IMR-90 (cell line): ENCODE measurements around the gene FOXL3. TPM values are rescaled to one million over a fixed set of nuclear protein-coding genes. Genes with fewer than 3 reads are reported as not detected.

Experiments
- ATAC-seq: fragments of 200-7000 bp; cut with Tn5 transposase; 2 replicates; pipeline ENCODE4 v1.9.1; 2020; ENCODE audit warnings: low read depth, mild to moderate bottlenecking, moderate library complexity
- BruUV-seq: library from RNA; stranded (reverse); fragments of 400-500 nt; replicated peaks from 2 replicates; lab custom pipeline; 2021; lab: Mats Ljungman, UMichigan
- CTCF ChIA-PET: fragments of 300-600 bp; formaldehyde crosslinking; extraction: SDS; loops from one replicate; lab custom pipeline; 2021; ENCODE audit warnings: antibody characterized with exemption; lab: Yijun Ruan, JAX
- POLR2A ChIA-PET: fragments of 300-600 bp; sonication (Branson Sonifier 250); formaldehyde crosslinking; loops from one replicate; lab custom pipeline; 2022; ENCODE audit warnings: antibody characterized with exemption; ENCODE audit not compliant: unreplicated experiment; lab: Charles Lee
- DNase-seq: peaks from one replicate; pipeline ENCODE4 v3.0.0; 2013
- H2AFZ ChIP-seq: replicated peaks from 2 replicates; pipeline ENCODE3; 2013; ENCODE audit warnings: low read length, mild to moderate bottlenecking; ENCODE audit not compliant: poor library complexity
- H2AK5ac ChIP-seq: 2 replicates; pipeline ENCODE4 v1.6.1; 2013; ENCODE audit warnings: low read depth, low read length, inconsistent platforms
- H2AK9ac ChIP-seq: replicated peaks from 2 replicates; pipeline ENCODE3; 2013; ENCODE audit warnings: mild to moderate bottlenecking, low read depth, low read length, moderate library complexity; ENCODE audit not compliant: poor library complexity
- H2BK120ac ChIP-seq: 2 replicates; pipeline ENCODE4 v1.6.1; 2013; ENCODE audit warnings: low read depth, low read length, inconsistent platforms
- H2BK15ac ChIP-seq: 3 replicates; pipeline ENCODE4 v1.6.1; 2013; ENCODE audit warnings: low read depth, low read length, inconsistent platforms
- H2BK20ac ChIP-seq: 2 replicates; pipeline ENCODE4 v1.6.1; 2013; ENCODE audit warnings: low read depth, mild to moderate bottlenecking, inconsistent platforms, low read length, moderate library complexity
- H2BK5ac ChIP-seq: 2 replicates; pipeline ENCODE4 v1.6.1; 2013; ENCODE audit warnings: mild to moderate bottlenecking, low read depth, low read length, inconsistent platforms; ENCODE audit not compliant: poor library complexity, severe bottlenecking
- H3K14ac ChIP-seq: replicated peaks from 2 replicates; pipeline ENCODE4 v1.6.1; 2013; ENCODE audit warnings: low read depth, low read length, inconsistent platforms
- H3K18ac ChIP-seq: 2 replicates; pipeline ENCODE4 v1.6.1; 2013; ENCODE audit warnings: low read depth, low read length, control low read depth
- H3K23ac ChIP-seq: 2 replicates; pipeline ENCODE4 v1.6.1; 2013; ENCODE audit warnings: low read depth, low read length, inconsistent platforms
- H3K27ac ChIP-seq: 2 replicates; pipeline ENCODE4 v1.5.1; 2013; ENCODE audit warnings: mild to moderate bottlenecking, control low read depth, low read length; ENCODE audit not compliant: insufficient read depth
- H3K27me3 ChIP-seq: 2 replicates; pipeline ENCODE4 v1.6.1; 2013; ENCODE audit warnings: low read length; ENCODE audit not compliant: control insufficient read depth, insufficient read depth
- H3K36me3 ChIP-seq: 2 replicates; pipeline ENCODE4 v1.6.1; 2013; ENCODE audit warnings: low read length, mixed read lengths; ENCODE audit not compliant: control insufficient read depth, insufficient read depth
- H3K4ac ChIP-seq: 2 replicates; pipeline ENCODE4 v1.6.1; 2013; ENCODE audit warnings: low read depth, low read length, inconsistent platforms
- H3K4me1 ChIP-seq: 2 replicates; pipeline ENCODE4 v1.6.1; 2013; ENCODE audit warnings: low read length, mixed read lengths; ENCODE audit not compliant: control insufficient read depth, insufficient read depth
- H3K4me2 ChIP-seq: 2 replicates; pipeline ENCODE4 v1.6.1; 2013; ENCODE audit warnings: low read depth, mild to moderate bottlenecking, control low read depth, low read length, moderate library complexity
- H3K4me3 ChIP-seq: 2 replicates; pipeline ENCODE4 v1.5.1; 2013; ENCODE audit warnings: low read depth, mild to moderate bottlenecking, control low read depth, low read length, moderate library complexity; ENCODE audit not compliant: insufficient read depth
- H3K56ac ChIP-seq: 2 replicates; pipeline ENCODE4 v1.6.1; 2013; ENCODE audit warnings: low read length, inconsistent platforms; ENCODE audit not compliant: insufficient read depth; ENCODE audit errors: extremely low read depth
- H3K79me1 ChIP-seq, 2 experiments: 2 replicates each; pipeline ENCODE4 v1.6.1; 2013; ENCODE audit warnings: low read length in 2 of 2, inconsistent platforms in 1 of 2, low read depth in 1 of 2
- H3K9ac ChIP-seq: 2 replicates; pipeline ENCODE4 v1.6.1; 2013; ENCODE audit warnings: low read depth, low read length, control low read depth
- H3K9me1 ChIP-seq: 2 replicates; pipeline ENCODE4 v1.6.1; 2013; ENCODE audit warnings: low read length, inconsistent platforms; ENCODE audit not compliant: insufficient read depth
- H3K9me3 ChIP-seq: 2 replicates; pipeline ENCODE4 v1.6.1; 2013; ENCODE audit warnings: low read length; ENCODE audit not compliant: control insufficient read depth, insufficient read depth
- H4K20me1 ChIP-seq: 2 replicates; pipeline ENCODE4 v1.6.1; 2013; ENCODE audit warnings: low read length, inconsistent platforms; ENCODE audit not compliant: insufficient read depth
- H4K5ac ChIP-seq: 2 replicates; pipeline ENCODE4 v1.6.1; 2013; ENCODE audit warnings: mild to moderate bottlenecking, low read depth, low read length, control low read depth
- H4K8ac ChIP-seq, 2 experiments: 2 replicates each; pipeline ENCODE4 v1.6.1; 2013; ENCODE audit warnings: low read depth in 2 of 2, low read length in 2 of 2, control low read depth in 1 of 2, inconsistent platforms in 1 of 2
- H4K91ac ChIP-seq: 2 replicates; pipeline ENCODE4 v1.6.1; 2013; ENCODE audit warnings: low read depth, low read length, inconsistent platforms; ENCODE audit not compliant: insufficient read depth
- BHLHE40 ChIP-seq: fragments of 150-350 bp; IDR thresholded peaks from 2 replicates; pipeline ENCODE4 v1.6.1; 2016; ENCODE audit warnings: mild to moderate bottlenecking, low read depth, low read length
- CEBPB ChIP-seq: IDR thresholded peaks from 2 replicates; pipeline ENCODE4 v1.6.1; 2012; ENCODE audit warnings: low read depth, low read length, improper control_type of control experiment
- CHD1 ChIP-seq: IDR thresholded peaks from 2 replicates; pipeline ENCODE4 v1.6.1; 2012; ENCODE audit warnings: low read depth, low read length, improper control_type of control experiment
- CTCF ChIP-seq: conservative IDR thresholded peaks from 2 replicates; pipeline ENCODE4 v1.5.1; 2012; ENCODE audit warnings: mild to moderate bottlenecking, low read depth, low read length, improper control_type of control experiment
- ELK1 ChIP-seq: fragments of 150-350 bp; IDR thresholded peaks from 2 replicates; pipeline ENCODE4 v1.6.1; 2016; ENCODE audit warnings: low read depth, mild to moderate bottlenecking, low read length, moderate library complexity, borderline replicate concordance
- FOS ChIP-seq: fragments of 150-350 bp; IDR thresholded peaks from 2 replicates; pipeline ENCODE4 v1.6.1; 2016; ENCODE audit warnings: low read depth, low read length
- MAFK ChIP-seq: IDR thresholded peaks from 2 replicates; pipeline ENCODE4 v1.6.1; 2012; ENCODE audit warnings: low read depth, low read length, improper control_type of control experiment
- MAZ ChIP-seq: IDR thresholded peaks from 2 replicates; pipeline ENCODE4 v1.6.1; 2012; ENCODE audit warnings: low read depth, mild to moderate bottlenecking, low read length, improper control_type of control experiment, moderate library complexity, borderline replicate concordance
- MXI1 ChIP-seq: IDR thresholded peaks from 2 replicates; pipeline ENCODE4 v1.6.1; 2012; ENCODE audit warnings: low read depth, mild to moderate bottlenecking, low read length, moderate library complexity, borderline replicate concordance
- NFE2L2 ChIP-seq: fragments of 150-350 bp; IDR thresholded peaks from 2 replicates; pipeline ENCODE4 v1.6.1; 2016; ENCODE audit warnings: low read depth, mild to moderate bottlenecking, low read length
- POLR2A ChIP-seq: IDR thresholded peaks from 2 replicates; pipeline ENCODE4 v1.6.1; 2012; ENCODE audit warnings: mild to moderate bottlenecking, low read depth, low read length
- RAD21 ChIP-seq: IDR thresholded peaks from 2 replicates; pipeline ENCODE4 v1.6.1; 2012; ENCODE audit warnings: low read length, improper control_type of control experiment
- RCOR1 ChIP-seq: IDR thresholded peaks from 2 replicates; pipeline ENCODE4 v1.6.1; 2012; ENCODE audit warnings: mild to moderate bottlenecking, low read length, improper control_type of control experiment; ENCODE audit not compliant: insufficient replicate concordance
- RFX5 ChIP-seq: IDR thresholded peaks from 2 replicates; pipeline ENCODE4 v1.8.0; 2012; ENCODE audit warnings: low read depth, mild to moderate bottlenecking, low read length, moderate library complexity
- SMC3 ChIP-seq: fragments of 150-350 bp; IDR thresholded peaks from 2 replicates; pipeline ENCODE4 v1.6.1; 2016; ENCODE audit warnings: low read depth, mild to moderate bottlenecking, antibody characterized with exemption, low read length, moderate library complexity
- USF2 ChIP-seq: fragments of 150-350 bp; IDR thresholded peaks from 2 replicates; pipeline ENCODE4 v1.6.1; 2017; ENCODE audit warnings: mild to moderate bottlenecking, antibody characterized with exemption, low read length, low read depth
- WGBS, 2 experiments: methylation state at CpG; one replicate each; pipeline versions ENCODE4 v1.1.5 to v1.1.7; 2013; ENCODE audit warnings: missing lambda C conversion rate in 2 of 2; ENCODE audit not compliant: insufficient read length in 1 of 2; ENCODE audit errors: extremely low coverage in 2 of 2; 5-methylcytosine and 5-hydroxymethylcytosine counted together
- dilution Hi-C: fragments of 300-500 bp; cut with HindIII; formaldehyde crosslinking; loops from one replicate; pipeline ENCODE4 v1.14.3; 2018; ENCODE audit warnings: low sequenced_read_pairs; ENCODE audit not compliant: unreplicated experiment
- in situ Hi-C: fragments of 300-500 bp; cut with MboI; formaldehyde crosslinking; loops from 3 replicates; pipeline ENCODE4 v1.14.3; 2019; ENCODE audit warnings: low sequenced_read_pairs, inconsistent platforms, mixed read lengths
- intact Hi-C: fragments of 100-400 bp; cut with micrococcal nuclease; formaldehyde crosslinking; loops from 2 replicates; pipeline ENCODE4 v1.10.0; 2022
- polyA plus RNA-seq, 3 experiments: library from polyadenylated mRNA; depleted of rRNA; stranded (reverse); fragments of >200 nt; gene quantifications; 2 replicates each; pipeline ENCODE4 v1.2.3, GENCODE V29; 2012; ENCODE audit warnings: low replicate concordance in 1 of 3
- total RNA-seq: library from RNA; depleted of rRNA; stranded (reverse); fragments of >200 nt; gene quantifications from 2 replicates; pipeline ENCODE4 v1.2.3, GENCODE V29; 2012

Gene FOXL3
- total and polyA plus RNA-seq, 2 of the 4 experiments (the other 2 are of a cell fraction): not detected

- no peak for ATAC-seq
- Histone ChIP-seq H2BK20ac (no peak overlapping the region), H2BK5ac (no peak overlapping the region), H3K27ac (no peak overlapping the region), H3K56ac (no peak overlapping the region), H3K4me1 (no peaks in the 10 kb centered on the region), H4K5ac (no peak overlapping the region), H2AK5ac (no peak overlapping the region), H3K14ac (no peak overlapping the region), H4K20me1 (no peaks in the 10 kb centered on the region), H2BK120ac (no peak overlapping the region), H3K4ac (no peak overlapping the region), H3K9ac (no peak overlapping the region), H2AFZ (no peak overlapping the region), H3K9me3 (peaks cover 26% of the 10 kb centered on the region), H3K23ac (no peak overlapping the region), H2AK9ac (no peak overlapping the region), H3K79me1 (no peaks in the 10 kb centered on the region), H3K9me1 (no peaks in the 10 kb centered on the region), H3K36me3 (no peaks in the 10 kb centered on the region), H2BK15ac (no peak overlapping the region), H3K27me3 (peaks cover 18% of the 10 kb centered on the region), H4K8ac (no peak overlapping the region), H3K4me3 (no peak overlapping the region), H4K91ac (no peak overlapping the region), H3K18ac (no peak overlapping the region), H3K4me2 (no peak overlapping the region)
- intact Hi-C loops (no loop called here), dilution Hi-C loops (no loop called here), in situ Hi-C loops (no loop called here)
- CTCF ChIA-PET: no interaction called here
- no TSS peak for BruUV-seq
- POLR2A ChIA-PET: no interaction called here
- no peak for TF ChIP-seq CTCF
- TF ChIP-seq MAFK: no peak
- TF ChIP-seq RAD21: no peak
- TF ChIP-seq POLR2A: no peak
- no peak for TF ChIP-seq MXI1
- TF ChIP-seq CHD1: no peak
- TF ChIP-seq RFX5: no peak
- TF ChIP-seq SMC3: no peak
- no peak for TF ChIP-seq MAZ
- TF ChIP-seq CEBPB: no peak
- no peak for TF ChIP-seq FOS
- TF ChIP-seq NFE2L2: no peak
- no peak for TF ChIP-seq BHLHE40
- TF ChIP-seq USF2: no peak
- no peak for TF ChIP-seq RCOR1
- TF ChIP-seq ELK1: no peak
- DNase-seq: no peak
- WGBS, 2 experiments: 64% methylated on average over 2 of the region's 4 CpGs; no CpG with 5 or more reads in 1 of the 2 experiments
Observed at GRCh38 chr7:277228-277627, 12.7 kb upstream of the FOXL3 start.
